SKM-1 (cell line): ENCODE results near the gene TMEM187.

Experiments used
- DNase-seq: peaks from one replicate; lab custom pipeline; 2025; ENCODE audit not compliant: unreplicated experiment; lab: John Stamatoyannopoulos, UW

TMEM187 gene

DNA sequence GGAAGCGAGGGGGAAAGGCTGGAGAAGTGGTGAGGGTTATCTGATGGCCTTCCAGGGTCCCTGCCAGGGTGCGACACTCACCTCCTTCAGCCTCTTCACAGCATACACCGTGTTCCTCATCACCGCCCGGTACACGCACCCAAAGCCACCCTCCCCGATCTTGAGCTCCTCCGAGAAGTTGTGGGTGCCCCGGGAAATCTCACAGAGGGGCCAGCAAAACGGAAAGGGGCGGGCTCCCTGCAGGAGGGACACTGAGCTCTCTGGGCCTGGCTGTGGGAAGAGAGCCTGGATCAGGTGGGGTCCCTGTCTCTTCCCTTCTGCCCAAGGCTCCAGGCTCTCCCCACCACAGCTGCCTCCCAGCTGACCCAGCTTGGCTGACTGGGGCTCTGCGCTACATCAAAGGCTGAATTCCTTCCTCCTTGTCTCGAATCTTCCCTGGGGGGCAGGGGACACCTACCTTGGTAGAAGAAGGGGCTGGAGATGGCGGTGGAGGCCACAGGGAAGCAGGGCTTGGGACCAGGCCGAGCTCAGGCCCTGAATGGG, 46.0 kb downstream of the TMEM187 start:
- no peak for DNase-seq

DNA sequence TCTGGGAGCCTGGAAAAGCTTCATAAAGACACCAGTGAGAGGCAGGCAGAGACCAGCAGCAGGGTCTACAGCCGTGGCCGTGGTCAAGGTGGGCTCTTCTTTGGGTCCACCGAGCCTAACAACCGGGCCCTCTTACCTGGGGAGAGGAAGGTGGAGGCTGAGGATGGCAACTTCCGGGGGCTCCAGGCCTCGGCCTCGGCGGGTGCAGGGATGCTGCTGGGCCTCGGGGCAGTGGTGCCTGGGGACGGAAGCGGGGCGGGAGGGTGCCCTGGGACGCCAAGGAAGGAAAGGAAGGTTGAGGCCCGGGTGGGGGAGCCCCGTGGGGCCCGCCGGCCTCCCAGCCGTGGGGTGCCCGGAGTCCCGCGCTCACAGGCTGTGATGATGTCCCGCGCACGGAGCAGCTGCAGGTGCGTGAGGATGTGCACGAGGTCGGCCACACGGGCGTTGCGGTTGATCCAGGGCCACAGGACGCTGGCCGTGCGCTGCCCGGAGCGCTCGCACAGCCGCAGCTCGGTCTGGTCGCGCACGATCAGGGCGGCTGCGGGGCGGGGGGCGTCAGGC, 46.6 kb downstream of the TMEM187 start:
- DNase-seq: no peak

- no peak for DNase-seq
Measured at GRCh38 chrX:154019633-154020528, 47.3 kb downstream of the TMEM187 start, which contains the start of gene IRAK1. Gene IRAK1, minus strand, starts transcription at chrX:154019902. Its CDS starts 90 bp downstream, at chrX:154019812.

DNA sequence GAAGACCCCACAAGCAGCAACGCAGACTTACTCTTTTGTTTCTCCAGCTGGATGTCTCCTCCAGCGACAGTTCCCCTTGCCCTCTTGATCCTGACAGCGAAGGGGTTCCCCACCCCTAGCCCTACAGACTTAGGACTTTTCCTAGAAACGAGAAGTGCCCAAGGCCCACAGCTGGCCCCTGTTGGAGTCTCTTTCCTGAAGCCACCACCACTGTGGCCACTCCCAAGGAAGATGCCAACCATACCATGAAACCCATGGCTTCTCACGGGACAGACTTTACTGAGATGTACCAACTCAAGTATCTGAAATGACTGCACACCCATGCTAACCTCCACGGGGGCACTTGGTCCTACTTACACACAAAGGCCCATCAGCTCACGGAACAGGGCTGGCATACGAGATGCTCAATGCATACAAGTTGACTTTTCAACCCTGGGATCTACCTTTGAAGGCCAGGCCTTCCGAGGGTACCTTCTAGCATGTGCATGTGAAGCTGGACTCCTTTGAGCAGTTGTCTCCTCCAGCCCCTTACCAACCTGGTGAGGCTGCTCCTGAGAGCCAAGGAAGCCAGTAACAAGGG, 48.1 kb downstream of the TMEM187 start:
- no peak for DNase-seq

DNA sequence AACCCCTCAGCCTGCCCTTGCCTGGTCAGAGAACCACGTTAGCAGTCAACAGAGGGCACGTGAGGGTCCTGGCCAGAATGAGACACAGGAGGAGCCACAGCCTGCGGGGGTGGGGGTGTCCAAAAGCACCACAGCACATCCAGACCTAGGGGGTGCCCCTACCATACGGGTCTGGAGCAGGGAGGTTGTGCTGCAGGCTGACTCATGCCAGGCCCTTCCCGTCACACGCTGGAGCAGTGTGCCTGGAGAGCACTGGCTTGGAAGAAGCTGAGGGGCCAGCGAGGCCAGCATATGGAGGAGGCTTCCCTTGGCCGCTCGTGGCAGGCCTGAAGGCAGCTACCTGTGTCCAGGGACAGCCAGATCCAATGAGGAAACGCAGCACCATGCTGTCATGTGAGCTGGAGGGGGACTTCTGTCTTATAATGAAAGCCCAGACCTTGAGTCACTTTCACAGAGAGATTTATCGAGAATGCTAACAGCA, 48.6 kb downstream of the TMEM187 start:
- no peak for DNase-seq

GRCh38 chrX:154022108-154022507, 49.6 kb downstream of the TMEM187 start:
- no peak for DNase-seq

DNA sequence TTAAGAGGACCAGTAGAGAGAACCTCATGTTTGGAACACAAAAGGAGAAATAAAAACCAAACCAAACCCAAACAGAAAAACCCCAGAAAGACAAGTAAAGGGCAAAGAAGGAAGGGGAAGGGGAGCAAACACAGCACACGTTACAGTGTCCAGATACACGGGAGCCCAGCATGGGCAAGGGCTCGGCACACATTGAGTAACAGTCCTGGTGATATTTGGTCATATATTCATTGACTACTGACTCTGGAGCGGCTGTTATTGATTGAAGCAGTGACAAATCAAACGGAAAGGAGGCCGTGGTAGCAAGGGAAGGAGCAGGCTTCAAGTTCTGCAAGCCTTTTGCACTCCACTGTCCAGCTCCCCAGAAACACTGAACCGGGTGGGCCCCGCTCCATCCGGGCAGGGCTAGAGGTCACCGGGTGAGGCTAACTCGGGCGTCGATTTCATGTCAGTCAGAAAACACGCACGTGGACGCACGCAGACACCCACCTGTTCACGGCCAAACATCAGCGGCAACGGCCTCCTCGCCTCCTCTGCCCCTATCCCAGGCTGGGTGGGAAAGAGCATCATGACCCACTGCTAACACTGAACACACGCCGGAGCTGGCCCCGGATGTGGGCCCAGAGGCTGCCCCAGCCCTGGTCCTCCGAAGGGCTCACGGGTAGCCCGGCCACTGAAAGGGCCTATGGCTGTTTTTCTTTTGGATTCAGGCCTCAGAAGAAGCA, 50.9 kb downstream of the TMEM187 start:
- DNase-seq: no peak

- no peak for DNase-seq
Measured at GRCh38 chrX:154024271-154024670, 51.7 kb downstream of the TMEM187 start.

DNA sequence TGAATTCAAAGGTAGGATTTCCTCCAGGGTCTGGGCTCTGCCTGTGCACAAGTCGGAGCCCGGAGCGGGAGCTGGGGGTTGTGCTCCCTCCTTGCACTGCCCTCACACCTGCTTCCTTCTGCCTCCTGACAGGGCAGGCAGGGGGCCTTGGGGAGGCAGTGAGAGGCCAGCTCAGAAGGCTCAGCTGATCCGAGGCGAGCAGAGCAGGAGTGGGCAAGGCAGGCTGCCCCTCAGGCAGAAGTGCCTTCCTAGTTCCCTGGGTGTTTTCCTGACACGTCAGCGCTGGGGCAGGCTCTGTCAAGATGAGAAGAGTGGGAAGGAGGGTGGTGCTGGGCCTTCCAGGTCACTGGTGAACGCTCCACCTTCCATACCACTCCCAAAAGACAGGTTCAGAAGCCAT, 52.7 kb downstream of the TMEM187 start:
- no peak for DNase-seq

DNA sequence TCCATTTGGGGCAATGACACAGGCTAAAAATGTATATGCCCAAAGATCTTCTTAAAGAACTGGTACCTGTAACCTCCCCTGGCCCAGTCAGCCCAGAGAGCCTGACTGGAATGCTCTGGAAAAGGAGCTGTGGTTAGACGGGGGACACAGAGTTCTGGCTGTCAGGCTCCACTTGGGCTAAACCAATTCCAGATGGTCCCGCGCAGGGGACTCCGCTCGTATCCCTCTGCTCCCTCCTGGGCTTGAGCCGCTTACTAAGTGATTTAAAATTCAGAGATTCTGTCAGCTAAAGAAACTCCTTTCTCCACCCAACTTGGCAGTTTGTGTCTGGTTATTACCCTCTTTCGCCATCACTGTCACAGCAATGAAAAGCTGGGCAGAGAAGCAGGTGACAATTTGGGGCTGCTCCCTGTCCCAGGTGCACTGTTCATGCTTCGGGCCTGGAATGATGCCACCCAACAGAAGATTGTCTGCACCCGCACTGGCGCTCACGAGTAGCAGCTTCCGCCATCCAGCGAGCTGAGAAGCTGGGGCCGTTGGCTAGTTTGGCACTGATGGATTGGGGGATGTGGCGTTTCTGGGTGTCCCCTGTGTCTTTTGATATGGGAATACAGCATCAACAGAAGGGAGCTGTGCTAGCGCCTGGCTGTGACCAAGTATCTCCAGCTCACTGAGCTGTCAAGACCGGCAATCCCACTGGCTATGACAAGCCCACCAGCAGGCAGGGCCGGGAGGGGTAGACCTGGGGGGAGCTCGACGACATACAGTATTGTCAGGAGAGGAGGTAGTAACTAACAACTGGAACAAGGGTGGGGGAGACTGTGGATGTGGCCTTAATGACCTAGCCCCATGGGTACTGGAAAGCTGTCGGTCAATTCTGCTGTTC, 53.8 kb downstream of the TMEM187 start:
- no peak for DNase-seq

DNA sequence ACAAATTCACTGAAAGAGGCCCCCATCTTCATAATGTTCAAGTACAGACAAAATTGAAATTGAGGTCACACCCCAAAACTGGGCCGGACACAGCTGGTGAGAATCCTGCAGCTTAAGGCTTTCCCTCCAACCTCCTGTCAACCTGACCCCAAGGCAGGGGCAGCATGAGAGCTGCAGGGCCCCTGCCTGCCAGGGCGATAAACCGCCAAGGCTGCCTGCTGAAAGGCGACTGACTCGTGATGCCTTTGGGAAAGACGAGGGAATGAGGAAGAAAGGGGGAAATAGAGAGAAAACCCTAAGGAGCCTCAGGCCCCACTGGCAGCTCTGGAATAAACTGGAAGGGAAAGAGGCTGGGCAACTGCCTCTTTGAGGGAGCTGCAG, 54.5 kb downstream of the TMEM187 start:
- DNase-seq: no peak

- no peak for DNase-seq
Measured at GRCh38 chrX:154027986-154028385, 55.4 kb downstream of the TMEM187 start.

DNA sequence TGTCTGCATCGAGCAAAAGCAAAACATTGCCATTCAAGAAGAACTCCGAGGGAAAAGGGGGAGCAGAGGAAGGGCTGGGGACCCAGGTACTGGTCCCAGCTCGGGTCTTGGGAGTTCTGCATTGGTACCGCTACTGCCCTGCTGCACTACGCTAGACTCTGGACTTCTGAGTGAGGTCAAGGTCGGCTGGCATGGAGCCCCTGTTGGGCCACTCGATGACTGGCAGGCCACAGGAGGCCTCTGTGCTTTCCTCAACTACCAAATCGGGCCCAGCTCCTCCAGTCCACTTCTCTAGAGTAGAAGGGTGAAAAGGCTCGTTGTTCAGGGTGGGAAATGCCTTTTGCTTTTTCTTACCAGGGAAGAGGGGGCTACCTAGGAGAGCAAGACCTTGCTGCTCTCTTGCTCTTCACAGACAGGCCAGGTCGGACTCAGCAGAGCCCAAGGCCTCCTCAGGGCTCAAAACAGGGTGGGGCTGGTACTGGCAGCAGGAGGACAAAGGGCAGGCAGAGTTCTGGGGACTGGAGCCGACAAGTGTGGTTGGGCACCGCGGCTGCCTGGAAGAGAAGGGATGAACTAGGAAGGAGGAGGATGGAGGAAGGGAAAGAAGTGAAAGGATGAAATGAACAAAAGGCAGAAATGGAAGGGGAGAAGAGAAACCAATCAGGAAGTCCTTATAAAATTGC, 56.1 kb downstream of the TMEM187 start:
- no peak for DNase-seq

DNA sequence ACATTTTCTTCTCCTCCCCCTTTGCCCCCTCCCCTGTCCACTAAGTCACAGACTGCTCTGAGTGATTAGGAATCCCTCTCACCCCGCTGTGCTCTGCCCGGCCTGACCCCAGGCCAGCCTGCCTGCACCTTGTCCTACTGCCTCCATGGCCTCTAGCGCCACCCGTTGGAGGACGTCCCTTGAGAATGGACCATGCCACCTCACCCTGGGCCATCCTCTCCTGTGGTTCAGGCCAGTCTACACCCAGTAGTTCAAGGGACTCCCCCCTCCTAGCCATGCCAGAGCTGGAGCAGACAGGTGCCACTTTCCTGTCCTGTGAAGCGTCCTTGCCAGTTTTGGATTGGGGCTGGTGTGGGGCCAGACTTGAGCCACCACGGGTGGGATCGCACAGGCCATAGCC, 56.9 kb downstream of the TMEM187 start:
- DNase-seq: no peak

DNA sequence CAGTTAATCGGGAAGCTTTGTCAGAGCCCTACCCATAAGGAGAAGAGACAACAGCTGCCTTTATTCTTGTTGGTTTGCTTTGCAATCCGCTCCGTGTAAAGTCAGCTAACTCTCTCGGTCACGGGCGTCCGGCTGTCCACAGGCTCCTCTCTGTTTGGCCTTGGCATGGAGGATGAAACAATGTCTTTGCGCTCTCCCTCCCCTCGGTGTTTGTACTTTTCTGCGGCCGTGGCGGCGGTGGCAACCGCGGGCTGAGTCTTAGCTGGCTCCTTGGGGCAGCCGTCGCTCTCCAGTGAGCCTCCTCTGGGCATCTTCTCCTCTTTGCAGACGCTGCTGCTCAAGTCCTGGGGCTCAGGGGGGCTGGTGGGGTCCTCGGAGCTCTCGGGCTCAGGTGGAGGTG, 57.7 kb downstream of the TMEM187 start:
- no peak for DNase-seq

DNA sequence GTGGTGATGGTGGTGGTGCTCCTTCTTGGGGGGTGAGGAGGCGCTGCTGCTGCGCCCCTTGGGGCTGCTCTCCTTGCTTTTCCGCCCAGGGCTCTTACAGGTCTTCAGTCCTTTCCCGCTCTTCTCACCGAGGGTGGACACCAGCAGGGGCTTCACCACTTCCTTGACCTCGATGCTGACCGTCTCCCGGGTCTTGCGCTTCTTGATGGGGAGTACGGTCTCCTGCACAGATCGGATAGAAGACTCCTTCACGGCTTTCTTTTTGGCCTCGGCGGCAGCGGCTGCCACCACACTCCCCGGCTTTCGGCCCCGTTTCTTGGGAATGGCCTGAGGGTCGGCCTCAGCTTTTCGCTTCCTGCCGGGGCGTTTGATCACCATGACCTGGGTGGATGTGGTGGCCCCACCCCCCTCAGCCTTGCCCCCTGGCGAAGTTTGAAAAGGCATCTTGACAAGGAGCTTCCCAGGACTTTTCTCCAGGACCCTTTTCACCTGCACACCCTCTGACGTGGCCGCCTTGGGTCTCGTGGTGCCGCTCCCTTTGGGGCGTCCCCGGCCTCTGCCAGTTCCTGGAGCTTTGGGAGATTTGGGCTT, 58.3 kb downstream of the TMEM187 start:
- DNase-seq: no peak

DNA sequence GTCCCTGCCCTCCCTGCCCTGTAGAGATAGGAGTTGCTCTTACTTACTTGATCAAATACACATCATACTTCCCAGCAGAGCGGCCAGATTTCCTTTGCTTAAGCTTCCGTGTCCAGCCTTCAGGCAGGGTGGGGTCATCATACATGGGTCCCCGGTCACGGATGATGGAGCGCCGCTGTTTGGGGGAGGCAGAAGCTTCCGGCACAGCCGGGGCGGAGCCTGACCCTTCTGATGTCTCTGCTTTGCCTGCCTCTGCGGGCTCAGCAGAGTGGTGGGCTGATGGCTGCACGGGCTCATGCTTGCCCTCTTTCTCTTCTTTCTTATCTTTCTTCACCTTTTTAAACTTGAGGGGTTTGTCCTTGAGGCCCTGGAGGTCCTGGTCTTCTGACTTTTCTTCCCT, 59.6 kb downstream of the TMEM187 start:
- DNase-seq: no peak

GRCh38 chrX:154032653-154033052, 60.1 kb downstream of the TMEM187 start:
- DNase-seq: no peak
